Lower leg skin (tissue), 4 donors: Measurements from ENCODE around the gene GNAL. TPM values are rescaled to one million over a fixed set of nuclear protein-coding genes. Genes with fewer than 3 reads are reported as not detected.

Experiments
- DNase-seq, 2 donors: peaks; one replicate each; pipeline ENCODE4 v3.0.0-alpha.2; 2019; ENCODE audit warnings: low spot score in 2 of 2
- H3K4me3 ChIP-seq: fragments of 200-600 bp; sonication (generic); 2 replicates; pipeline ENCODE4 v1.5.1; 2017; ENCODE audit warnings: mild to moderate bottlenecking, low read depth; ENCODE audit not compliant: poor library complexity, severe bottlenecking
- CTCF ChIP-seq, 3 donors: fragments of 450-650 bp; IDR thresholded peaks; one replicate each; pipeline ENCODE4 v1.5.1; 2016; ENCODE audit warnings: antibody characterized with exemption in 3 of 3, mild to moderate bottlenecking in 3 of 3, moderate library complexity in 2 of 3
- POLR2A ChIP-seq, 2 donors: fragments of 450-650 bp; IDR thresholded peaks; one replicate each; pipeline ENCODE4 v1.6.1; 2016 to 2017; ENCODE audit warnings: antibody characterized with exemption in 2 of 2, mild to moderate bottlenecking in 1 of 2, moderate library complexity in 1 of 2
- WGBS, 2 donors: methylation state at CpG; one replicate each; pipeline ENCODE4 v1.1.5; 2018; 5-methylcytosine and 5-hydroxymethylcytosine counted together
- intact Hi-C: fragments of 100-400 bp; cut with DNase I; formaldehyde crosslinking; loops from one replicate; pipeline ENCODE4 v1.15.0; 2023; ENCODE audit warnings: low total_unique reads
- total RNA-seq, 4 donors: library from RNA; depleted of rRNA; stranded (reverse); fragments of >200 nt; gene quantifications; one replicate each; pipeline ENCODE4 v1.1.0, GENCODE V29; 2016

The GNAL gene
- total RNA-seq, 4 donors from 2014 or later = 12.3 to 15.9 (median 14.5) TPM

DNA sequence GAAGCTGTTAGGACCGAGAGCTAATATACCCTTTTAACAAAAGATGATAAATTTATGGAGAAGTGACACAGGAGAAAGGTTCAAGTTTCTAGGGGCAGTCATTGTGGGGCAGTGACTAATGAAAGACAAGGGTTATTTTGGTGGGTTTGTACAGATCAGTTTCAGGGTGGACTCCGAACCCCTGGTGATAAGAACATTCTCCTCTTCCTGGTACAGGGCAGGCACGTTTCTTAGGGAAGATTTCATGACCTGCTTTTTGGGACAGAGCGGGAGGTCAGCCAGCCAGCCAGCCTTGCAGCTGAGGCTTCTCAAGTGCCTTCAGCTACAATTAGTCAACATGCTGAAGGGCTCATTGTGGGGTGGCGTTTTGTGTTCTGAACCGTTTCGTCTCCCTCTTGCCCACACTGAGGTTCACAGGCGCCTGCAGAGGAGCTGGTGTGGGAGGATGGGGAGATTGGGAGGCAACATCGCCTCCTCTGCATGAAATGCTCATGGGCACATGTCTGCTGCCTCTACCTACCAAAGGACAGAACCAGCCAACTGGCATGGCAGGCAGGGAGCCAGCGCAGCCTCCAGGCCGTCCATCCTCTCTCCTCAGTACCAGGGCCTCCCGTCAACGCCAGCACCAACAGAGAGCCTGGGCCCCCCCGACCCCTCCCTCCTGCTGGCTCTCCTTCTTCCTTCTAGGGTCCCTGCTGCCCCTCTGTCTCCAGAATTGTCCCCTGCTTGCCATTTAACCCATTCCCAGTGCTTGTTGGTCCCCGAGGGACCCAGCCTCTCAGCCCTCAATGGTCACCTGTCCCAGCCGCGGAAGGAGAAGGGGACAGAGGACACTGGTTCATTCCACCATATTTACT is 171.8 kb downstream of the GNAL start:
- TF ChIP-seq POLR2A (IDR thresholded peaks at IDR 0.05) (no peak), CTCF (IDR thresholded peaks at IDR 0.05) (no peak)
- 86% methylated on average over 17 of the region's 17 CpGs for WGBS, 2 donors
- H3K4me3 ChIP-seq = no peak overlapping the region
- intact Hi-C loops = no loop called here
- no peak for DNase-seq

DNA sequence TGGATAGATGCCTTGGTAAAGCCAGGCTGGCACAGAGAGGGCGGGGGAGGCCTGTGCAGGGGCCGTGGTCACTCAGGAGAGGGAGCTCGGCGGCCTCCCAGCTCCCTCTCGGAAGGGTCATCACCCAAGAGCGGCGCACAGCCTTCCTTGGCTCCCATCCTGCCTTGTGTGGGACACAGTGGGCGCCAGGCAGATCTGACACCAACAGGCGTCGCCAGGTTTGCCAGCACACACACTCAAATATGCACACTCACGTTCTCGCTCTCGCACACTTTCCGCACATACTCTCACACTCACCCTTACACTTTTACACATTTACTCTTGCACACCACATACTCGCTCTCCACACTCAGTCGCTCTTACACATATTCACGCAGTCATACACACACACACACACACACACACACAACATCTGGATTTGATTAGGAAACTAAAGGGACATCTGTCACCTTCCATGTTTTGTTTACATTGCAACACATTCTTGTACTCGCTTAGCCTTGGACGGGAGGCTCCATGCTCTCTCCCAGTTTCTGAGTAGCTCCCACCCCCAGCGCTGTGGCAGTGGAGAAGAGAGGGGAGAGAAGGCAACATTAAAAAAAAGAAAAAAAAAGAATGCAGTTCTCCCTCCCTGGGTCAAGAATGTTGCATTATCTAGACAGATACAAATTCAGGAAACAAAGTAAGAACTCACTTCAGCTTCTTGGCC is 172.7 kb downstream of the GNAL start:
- WGBS, 2 donors = 84% methylated on average over 16 to 20 of the region's 20 CpGs
- no peak for DNase-seq
- H3K4me3 ChIP-seq = no peak overlapping the region
- intact Hi-C loops = no loop called here
- TF ChIP-seq CTCF (IDR thresholded peaks at IDR 0.05) (no peak), POLR2A (IDR thresholded peaks at IDR 0.05) (no peak)

GRCh38 chr18:11862468-11863137 is 173.5 kb downstream of the GNAL start:
- H3K4me3 ChIP-seq = no peak overlapping the region
- no peak for DNase-seq
- WGBS, 2 donors = 63 to 72% methylated on average over 6 of the region's 6 CpGs
- intact Hi-C loops = no loop called here
- no peak for TF ChIP-seq CTCF (IDR thresholded peaks at IDR 0.05)
- TF ChIP-seq POLR2A (IDR thresholded peaks at IDR 0.05) = no peak

GRCh38 chr18:11864471-11864870 is 175.4 kb downstream of the GNAL start:
- WGBS, 2 donors = 69 to 83% methylated on average over 2 of the region's 2 CpGs
- no peak overlapping the region for H3K4me3 ChIP-seq
- intact Hi-C loops = no loop called here
- TF ChIP-seq CTCF (IDR thresholded peaks at IDR 0.05) (no peak), POLR2A (IDR thresholded peaks at IDR 0.05) (no peak)
- DNase-seq = no peak

- no peak overlapping the region for H3K4me3 ChIP-seq
- TF ChIP-seq CTCF (IDR thresholded peaks at IDR 0.05) (no peak), POLR2A (IDR thresholded peaks at IDR 0.05) (no peak)
- peak in 1 of 2 donors; percentile 74 for DNase-seq
- intact Hi-C loops = no loop called here
- 93% methylated on average over 11 to 12 of the region's 12 CpGs for WGBS, 2 donors
Measured at GRCh38 chr18:11865071-11865470, 176.0 kb downstream of the GNAL start.
